ENCODE data around the gene GRID2IP. TPM values are rescaled to one million over a fixed set of nuclear protein-coding genes. Genes with fewer than 3 reads are reported as not detected.

Gene GRID2IP
- total RNA-seq, 1 donor from 2014 or later = not detected

- TF ChIP-seq, protein P1, sequence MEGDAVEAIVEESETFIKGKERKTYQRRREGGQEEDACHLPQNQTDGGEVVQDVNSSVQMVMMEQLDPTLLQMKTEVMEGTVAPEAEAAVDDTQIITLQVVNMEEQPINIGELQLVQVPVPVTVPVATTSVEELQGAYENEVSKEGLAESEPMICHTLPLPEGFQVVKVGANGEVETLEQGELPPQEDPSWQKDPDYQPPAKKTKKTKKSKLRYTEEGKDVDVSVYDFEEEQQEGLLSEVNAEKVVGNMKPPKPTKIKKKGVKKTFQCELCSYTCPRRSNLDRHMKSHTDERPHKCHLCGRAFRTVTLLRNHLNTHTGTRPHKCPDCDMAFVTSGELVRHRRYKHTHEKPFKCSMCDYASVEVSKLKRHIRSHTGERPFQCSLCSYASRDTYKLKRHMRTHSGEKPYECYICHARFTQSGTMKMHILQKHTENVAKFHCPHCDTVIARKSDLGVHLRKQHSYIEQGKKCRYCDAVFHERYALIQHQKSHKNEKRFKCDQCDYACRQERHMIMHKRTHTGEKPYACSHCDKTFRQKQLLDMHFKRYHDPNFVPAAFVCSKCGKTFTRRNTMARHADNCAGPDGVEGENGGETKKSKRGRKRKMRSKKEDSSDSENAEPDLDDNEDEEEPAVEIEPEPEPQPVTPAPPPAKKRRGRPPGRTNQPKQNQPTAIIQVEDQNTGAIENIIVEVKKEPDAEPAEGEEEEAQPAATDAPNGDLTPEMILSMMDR (IDR thresholded peaks at IDR 0.05; ENCODE audit: borderline replicate concordance) = no peak
- Histone ChIP-seq H3K9me3 (replicated peaks) (no peaks in the 10 kb centered on the region), H3K27me3 (ENCODE audit: low read depth) (no peaks in the 10 kb centered on the region), H3K27ac (replicated peaks) (peak overlapping the region; percentile 96), H3K36me3 (peaks cover 17% of the 10 kb centered on the region), H3K4me3 (peak overlapping the region; percentile 76), H3K4me1 (peaks cover 12% of the 10 kb centered on the region)
- DNase-seq = no peak
- intact Hi-C loops (cut with micrococcal nuclease) = no loop called here
These were observed 25.0 kb upstream of the GRID2IP start for GRCh38 chr7:6576024-6576866.

GRCh38 chr7:6575281-6576023 lies 24.2 kb upstream of the GRID2IP start:
- TF ChIP-seq, protein P1 (IDR thresholded peaks at IDR 0.05; ENCODE audit: borderline replicate concordance) = no peak
- no peaks in the 10 kb centered on the region for H3K9me3 ChIP-seq (replicated peaks)
- DNase-seq = no peak
- H3K4me1 ChIP-seq = peaks cover 12% of the 10 kb centered on the region
- H3K36me3 ChIP-seq = peaks cover 9% of the 10 kb centered on the region
- H3K27ac ChIP-seq (replicated peaks) = no peak overlapping the region
- no peaks in the 10 kb centered on the region for H3K27me3 ChIP-seq (ENCODE audit: low read depth)
- no peak overlapping the region for H3K4me3 ChIP-seq
- intact Hi-C loops (cut with micrococcal nuclease) = no loop called here

DNA sequence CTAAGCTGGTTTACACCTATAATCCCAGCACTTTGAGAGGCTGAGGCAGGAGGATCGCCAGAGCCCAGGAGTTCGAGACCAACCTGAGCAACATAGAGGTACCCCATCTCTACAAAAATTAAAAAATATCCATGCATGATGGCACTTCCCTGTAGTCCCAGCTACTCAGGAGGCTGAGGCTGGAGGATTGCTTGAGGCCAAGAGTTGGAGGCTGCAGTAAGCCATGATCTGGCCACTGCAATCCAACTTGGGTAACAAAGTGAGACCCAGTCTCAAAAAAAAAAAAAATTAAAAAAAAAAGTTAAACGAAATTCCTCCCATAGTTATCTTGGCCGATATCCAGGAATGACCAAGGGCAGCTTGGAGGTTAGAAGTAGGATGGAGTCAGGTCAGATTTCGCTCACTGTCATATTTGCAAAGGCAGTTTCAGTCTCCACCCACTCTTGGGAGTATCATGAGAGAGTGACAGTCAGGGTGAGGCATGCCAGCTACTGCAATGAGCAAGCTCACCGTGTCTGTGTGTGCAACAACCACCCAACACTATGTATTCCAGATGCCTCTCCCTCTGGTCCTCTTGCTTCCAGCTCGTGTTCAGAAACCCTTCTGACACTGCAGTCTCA lies 20.0 kb upstream of the GRID2IP start:
- DNase-seq = no peak
- TF ChIP-seq, protein P1 (IDR thresholded peaks at IDR 0.05; ENCODE audit: borderline replicate concordance) = no peak
- Histone ChIP-seq H3K9me3 (replicated peaks) (no peaks in the 10 kb centered on the region), H3K4me3 (no peak overlapping the region), H3K36me3 (no peaks in the 10 kb centered on the region), H3K27ac (replicated peaks) (no peak overlapping the region), H3K4me1 (no peaks in the 10 kb centered on the region), H3K27me3 (ENCODE audit: low read depth) (peaks cover 14% of the 10 kb centered on the region)
- intact Hi-C loops (cut with micrococcal nuclease) = no loop called here

- no peaks in the 10 kb centered on the region for H3K36me3 ChIP-seq
- no peaks in the 10 kb centered on the region for H3K9me3 ChIP-seq (replicated peaks)
- TF ChIP-seq, protein P1 (IDR thresholded peaks at IDR 0.05; ENCODE audit: borderline replicate concordance) = no peak
These were observed 16.6 kb upstream of the GRID2IP start for GRCh38 chr7:6567886-6568285.

DNA sequence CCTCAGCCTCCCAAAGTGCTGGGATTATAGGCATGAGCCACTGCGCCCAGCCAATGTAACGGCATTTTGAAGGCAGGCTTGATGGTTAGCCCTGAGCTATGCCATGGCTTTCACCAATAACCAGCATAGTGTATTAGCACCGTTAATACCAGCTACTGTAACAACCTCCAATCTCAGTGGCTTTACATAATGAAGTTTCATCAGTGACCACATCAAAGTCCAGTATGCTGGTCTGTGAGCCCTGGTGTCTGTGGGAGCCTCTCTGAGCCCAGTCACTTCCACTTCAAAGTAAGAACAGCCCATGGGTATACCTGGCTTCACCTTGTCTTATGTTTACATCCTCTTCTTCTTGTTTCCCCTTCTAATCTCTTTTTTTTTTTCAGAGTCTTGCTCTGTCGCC lies 14.4 kb upstream of the GRID2IP start:
- no peaks in the 10 kb centered on the region for H3K9me3 ChIP-seq (replicated peaks)
- no peak for DNase-seq
- TF ChIP-seq, protein P1 (IDR thresholded peaks at IDR 0.05; ENCODE audit: borderline replicate concordance) = no peak
- intact Hi-C loops (cut with micrococcal nuclease) = no loop called here
- H3K27me3 ChIP-seq (ENCODE audit: low read depth) = peaks cover 19% of the 10 kb centered on the region
- no peak overlapping the region for H3K27ac ChIP-seq (replicated peaks)
- no peaks in the 10 kb centered on the region for H3K4me1 ChIP-seq
- H3K36me3 ChIP-seq = no peaks in the 10 kb centered on the region
- no peak overlapping the region for H3K4me3 ChIP-seq

More at GRCh38 chr7:6567886-6568285, 16.6 kb upstream of the GRID2IP start:
- no peak for DNase-seq
- Histone ChIP-seq H3K27me3 (ENCODE audit: low read depth) (peaks cover 19% of the 10 kb centered on the region), H3K27ac (replicated peaks) (no peak overlapping the region), H3K4me1 (no peaks in the 10 kb centered on the region), H3K4me3 (no peak overlapping the region)
- intact Hi-C loops (cut with micrococcal nuclease) = no loop called here

Data from left ventricle myocardium inferior (tissue), 1 donor.